Lower lobe of right lung (tissue), 2 donors: ENCODE results near the gene GAS7. TPM values are rescaled to one million over a fixed set of nuclear protein-coding genes. Genes with fewer than 3 reads are reported as not detected.

ENCODE experiments used
- ATAC-seq, 2 donors: fragments of 200-7000 bp; cut with Tn5 transposase; one replicate each; pipeline ENCODE4 v1.9.1; 2020 to 2022; ENCODE audit warnings: mild to moderate bottlenecking in 2 of 2, moderate library complexity in 2 of 2
- DNase-seq: peaks from one replicate; pipeline ENCODE4 v3.0.0-alpha.2; 2020
- H3K27ac ChIP-seq: fragments of 200-600 bp; one replicate; pipeline ENCODE4 v1.8.0; 2022
- H3K27me3 ChIP-seq: fragments of 200-600 bp; one replicate; pipeline ENCODE4 v1.8.0; 2022; ENCODE audit warnings: low read depth
- H3K36me3 ChIP-seq: fragments of 200-600 bp; one replicate; pipeline ENCODE4 v1.8.0; 2022; ENCODE audit warnings: mild to moderate bottlenecking
- H3K4me1 ChIP-seq: fragments of 200-600 bp; one replicate; pipeline ENCODE4 v1.8.0; 2022
- H3K4me3 ChIP-seq: fragments of 200-600 bp; one replicate; pipeline ENCODE4 v1.8.0; 2022; ENCODE audit warnings: mild to moderate bottlenecking
- H3K9me3 ChIP-seq: fragments of 200-600 bp; one replicate; pipeline ENCODE4 v1.8.0; 2022
- CTCF ChIP-seq: fragments of 200-600 bp; IDR thresholded peaks from one replicate; pipeline ENCODE4 v1.8.0; 2022; ENCODE audit warnings: antibody characterized with exemption, mild to moderate bottlenecking
- intact Hi-C: fragments of 100-400 bp; cut with DNase I; formaldehyde crosslinking; loops from one replicate; pipeline ENCODE4 v1.11.0; 2022
- total RNA-seq: library from RNA; stranded (reverse); fragmentation: NEBNext Ultra II Directional; extraction: Animal tissue kit (Norgen Biotek cat#: 25700); gene quantifications from one replicate; pipeline ENCODE4 v1.2.1, GENCODE V29; 2021
- donor health status: DM: no; HTN: yes; CAD: no; lungs with severe emphysema.

The GAS7 gene
- total RNA-seq, 1 donor from 2014 or later = 54.1 TPM

- Histone ChIP-seq H3K4me1 (no peaks in the 10 kb centered on the region), H3K4me3 (no peak overlapping the region), H3K27ac (no peak overlapping the region), H3K36me3 (no peaks in the 10 kb centered on the region), H3K9me3 (no peaks in the 10 kb centered on the region), H3K27me3 (no peaks in the 10 kb centered on the region)
- no peak for DNase-seq
- ATAC-seq = no peak
- TF ChIP-seq CTCF = no peak
- intact Hi-C loops = no loop called here
These were observed 53.4 kb downstream of the GAS7 start for GRCh38 chr17:10144982-10145381.

- Histone ChIP-seq H3K4me3 (no peak overlapping the region), H3K27me3 (no peaks in the 10 kb centered on the region), H3K27ac (no peak overlapping the region), H3K9me3 (no peaks in the 10 kb centered on the region), H3K4me1 (no peaks in the 10 kb centered on the region), H3K36me3 (no peaks in the 10 kb centered on the region)
- intact Hi-C loops = no loop called here
- ATAC-seq (no peak), DNase-seq (no peak)
- TF ChIP-seq CTCF = no peak
These were observed 54.0 kb downstream of the GAS7 start for GRCh38 chr17:10144456-10144855.

GRCh38 chr17:10141436-10141835, 57.0 kb downstream of the GAS7 start:
- no peaks in the 10 kb centered on the region for H3K27me3 ChIP-seq
- no peak for DNase-seq
- intact Hi-C loops = no loop called here
- H3K27ac ChIP-seq = no peak overlapping the region
- ATAC-seq = no peak
- no peak overlapping the region for H3K4me3 ChIP-seq
- peaks cover 4% of the 10 kb centered on the region for H3K4me1 ChIP-seq
- TF ChIP-seq CTCF = no peak
- no peaks in the 10 kb centered on the region for H3K9me3 ChIP-seq
- H3K36me3 ChIP-seq = no peaks in the 10 kb centered on the region

- Histone ChIP-seq H3K9me3 (no peaks in the 10 kb centered on the region), H3K27me3 (no peaks in the 10 kb centered on the region), H3K4me1 (peaks cover 17% of the 10 kb centered on the region), H3K4me3 (no peak overlapping the region), H3K27ac (no peak overlapping the region), H3K36me3 (no peaks in the 10 kb centered on the region)
- no peak for DNase-seq
- intact Hi-C loops = no loop called here
- no peak for TF ChIP-seq CTCF
- no peak for ATAC-seq
These were observed 58.8 kb downstream of the GAS7 start for GRCh38 chr17:10139577-10139976.

- Histone ChIP-seq H3K4me3 (no peak overlapping the region), H3K36me3 (no peaks in the 10 kb centered on the region), H3K27me3 (no peaks in the 10 kb centered on the region), H3K27ac (peak overlapping the region; percentile 63), H3K4me1 (peaks cover 17% of the 10 kb centered on the region), H3K9me3 (no peaks in the 10 kb centered on the region)
- DNase-seq = no peak
- ATAC-seq = no peak
- intact Hi-C loops = no loop called here
- TF ChIP-seq CTCF = no peak
These were observed 62.0 kb downstream of the GAS7 start for GRCh38 chr17:10136258-10136981.
